ENCODE data around the gene PCLO. TPM values are rescaled to one million over a fixed set of nuclear protein-coding genes. Genes with fewer than 3 reads are reported as not detected.

PCLO gene, protein sequence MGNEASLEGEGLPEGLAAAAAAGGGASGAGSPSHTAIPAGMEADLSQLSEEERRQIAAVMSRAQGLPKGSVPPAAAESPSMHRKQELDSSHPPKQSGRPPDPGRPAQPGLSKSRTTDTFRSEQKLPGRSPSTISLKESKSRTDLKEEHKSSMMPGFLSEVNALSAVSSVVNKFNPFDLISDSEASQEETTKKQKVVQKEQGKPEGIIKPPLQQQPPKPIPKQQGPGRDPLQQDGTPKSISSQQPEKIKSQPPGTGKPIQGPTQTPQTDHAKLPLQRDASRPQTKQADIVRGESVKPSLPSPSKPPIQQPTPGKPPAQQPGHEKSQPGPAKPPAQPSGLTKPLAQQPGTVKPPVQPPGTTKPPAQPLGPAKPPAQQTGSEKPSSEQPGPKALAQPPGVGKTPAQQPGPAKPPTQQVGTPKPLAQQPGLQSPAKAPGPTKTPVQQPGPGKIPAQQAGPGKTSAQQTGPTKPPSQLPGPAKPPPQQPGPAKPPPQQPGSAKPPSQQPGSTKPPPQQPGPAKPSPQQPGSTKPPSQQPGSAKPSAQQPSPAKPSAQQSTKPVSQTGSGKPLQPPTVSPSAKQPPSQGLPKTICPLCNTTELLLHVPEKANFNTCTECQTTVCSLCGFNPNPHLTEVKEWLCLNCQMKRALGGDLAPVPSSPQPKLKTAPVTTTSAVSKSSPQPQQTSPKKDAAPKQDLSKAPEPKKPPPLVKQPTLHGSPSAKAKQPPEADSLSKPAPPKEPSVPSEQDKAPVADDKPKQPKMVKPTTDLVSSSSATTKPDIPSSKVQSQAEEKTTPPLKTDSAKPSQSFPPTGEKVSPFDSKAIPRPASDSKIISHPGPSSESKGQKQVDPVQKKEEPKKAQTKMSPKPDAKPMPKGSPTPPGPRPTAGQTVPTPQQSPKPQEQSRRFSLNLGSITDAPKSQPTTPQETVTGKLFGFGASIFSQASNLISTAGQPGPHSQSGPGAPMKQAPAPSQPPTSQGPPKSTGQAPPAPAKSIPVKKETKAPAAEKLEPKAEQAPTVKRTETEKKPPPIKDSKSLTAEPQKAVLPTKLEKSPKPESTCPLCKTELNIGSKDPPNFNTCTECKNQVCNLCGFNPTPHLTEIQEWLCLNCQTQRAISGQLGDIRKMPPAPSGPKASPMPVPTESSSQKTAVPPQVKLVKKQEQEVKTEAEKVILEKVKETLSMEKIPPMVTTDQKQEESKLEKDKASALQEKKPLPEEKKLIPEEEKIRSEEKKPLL (N-terminal part only)
- under 1 TPM in 1 of 3 donors, not detected in 2; 0.10 TPM for total RNA-seq

DNA sequence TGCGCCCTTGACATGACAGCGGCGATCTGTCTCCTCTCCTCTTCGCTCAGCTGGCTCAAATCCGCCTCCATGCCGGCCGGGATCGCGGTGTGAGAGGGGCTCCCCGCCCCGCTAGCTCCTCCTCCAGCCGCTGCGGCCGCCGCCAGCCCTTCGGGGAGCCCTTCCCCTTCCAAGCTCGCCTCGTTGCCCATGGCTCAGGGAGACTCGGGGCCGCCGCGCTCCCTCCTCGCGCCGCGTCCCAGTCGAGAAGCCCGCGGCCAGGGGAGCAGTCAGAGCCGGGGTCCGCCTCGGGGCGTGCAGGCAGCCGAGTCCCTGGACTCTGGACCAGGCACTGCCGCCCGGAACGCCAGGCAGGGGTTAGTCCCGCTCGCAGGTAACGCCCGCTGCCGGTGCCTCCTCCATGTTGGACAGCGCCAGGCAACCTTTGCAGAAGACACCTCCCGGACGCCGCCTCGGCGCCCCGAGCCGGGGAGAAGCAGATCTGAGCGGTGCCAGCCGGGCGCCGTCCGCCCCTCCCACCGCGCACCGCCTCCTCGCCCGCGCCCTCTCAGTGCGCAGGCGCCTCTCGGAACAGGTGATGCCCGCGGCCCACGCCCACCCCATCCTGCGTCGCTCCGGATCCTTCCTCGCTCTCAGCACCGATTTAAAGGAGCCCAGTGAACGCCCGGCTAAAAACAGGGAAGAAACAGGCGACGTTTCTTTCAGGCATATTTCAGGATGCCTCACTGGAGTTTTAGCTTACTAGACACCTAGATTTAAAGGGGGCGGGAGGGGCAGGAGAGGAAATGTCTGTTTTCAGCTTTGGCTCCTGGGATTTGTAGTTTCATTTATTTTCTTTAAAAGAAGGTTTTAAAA lies at the start of gene PCLO:
PCLO (minus strand) TSS at position 483 of the 855 bp plus-strand sequence; CDS start at position 191, 292 bp downstream.
- Mint-ChIP-seq H3K36me3 (ENCODE audit: insufficient read depth) (no peaks in the 10 kb centered on the region), H3K4me1 (ENCODE audit: low read depth) (no peaks in the 10 kb centered on the region), H3K9me3 (no peaks in the 10 kb centered on the region), H3K27me3 (ENCODE audit: low read depth) (peaks cover 11% of the 10 kb centered on the region), H3K4me3 (peak within 1 kb of the TSS; percentile 7)
- DNase-seq: peak; percentile 11
- peak; percentile 90 to 94 for ATAC-seq

DNA sequence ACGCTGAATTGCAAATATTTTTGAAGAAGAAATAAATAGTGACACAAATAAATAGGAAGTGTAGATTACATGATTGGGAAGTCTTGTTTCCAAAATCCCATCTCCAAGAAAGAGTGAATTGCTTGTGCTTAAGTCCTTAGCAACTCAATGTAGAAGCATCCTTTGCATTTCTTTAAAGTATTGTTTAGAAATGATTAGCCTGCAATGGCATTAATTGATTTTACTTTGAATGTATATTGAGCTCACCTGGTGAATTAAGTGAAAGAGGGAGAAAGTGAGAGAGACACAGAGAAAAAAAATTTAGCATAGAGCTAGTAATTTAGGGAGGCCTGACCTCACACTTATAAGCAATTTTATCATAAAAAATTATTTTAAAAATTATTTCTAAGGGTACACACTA lies 49.0 kb upstream of the PCLO start:
- Mint-ChIP-seq H3K36me3 (ENCODE audit: insufficient read depth) (no peaks in the 10 kb centered on the region), H3K9me3 (no peaks in the 10 kb centered on the region), H3K4me3 (no peak overlapping the region), H3K4me1 (ENCODE audit: low read depth) (no peaks in the 10 kb centered on the region), H3K27me3 (ENCODE audit: low read depth) (no peaks in the 10 kb centered on the region)
- ATAC-seq: no peak
- no peak for DNase-seq

DNA sequence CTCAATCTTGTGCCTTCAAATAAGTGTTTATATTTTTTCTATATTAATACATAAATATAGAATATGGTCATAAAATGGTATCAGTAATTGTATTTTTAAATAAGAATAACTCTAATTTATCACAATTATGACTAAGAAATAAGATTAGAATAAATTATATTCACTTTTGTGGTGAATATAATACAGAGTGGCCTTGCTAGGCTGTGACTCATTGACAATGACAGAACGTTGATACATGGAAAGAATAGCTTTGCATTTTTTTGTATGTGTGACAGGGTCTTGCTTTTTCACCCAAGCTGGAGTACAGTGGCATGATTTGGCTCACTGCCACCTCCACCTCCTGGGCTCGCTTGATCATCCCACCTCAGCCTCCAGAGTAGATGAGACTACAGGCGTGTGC lies 47.8 kb upstream of the PCLO start:
- no peak for DNase-seq
- Mint-ChIP-seq H3K27me3 (ENCODE audit: low read depth) (no peaks in the 10 kb centered on the region), H3K4me3 (no peak overlapping the region), H3K36me3 (ENCODE audit: insufficient read depth) (no peaks in the 10 kb centered on the region), H3K4me1 (ENCODE audit: low read depth) (no peaks in the 10 kb centered on the region), H3K9me3 (no peaks in the 10 kb centered on the region)
- ATAC-seq: no peak

DNA sequence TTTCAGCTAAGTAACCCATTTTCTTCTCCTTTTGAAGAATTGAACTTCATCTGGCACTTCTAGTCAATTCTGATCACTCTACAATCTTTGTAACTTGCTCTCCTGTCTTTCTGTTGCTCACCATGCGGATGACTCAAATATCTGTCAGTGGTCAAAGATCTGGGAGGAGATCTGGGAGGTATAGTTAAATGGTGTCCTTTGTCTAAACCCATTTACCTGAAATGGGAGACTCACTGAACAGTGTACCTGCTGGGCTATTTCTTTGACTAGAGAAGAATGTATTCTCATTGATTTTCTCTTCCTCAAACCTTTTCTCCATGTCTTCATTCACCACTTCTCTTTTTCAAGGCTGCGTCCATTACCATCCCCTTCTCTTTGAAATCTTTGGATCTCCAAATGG lies 42.0 kb upstream of the PCLO start:
- Mint-ChIP-seq H3K9me3 (peaks cover 4% of the 10 kb centered on the region), H3K36me3 (ENCODE audit: insufficient read depth) (no peaks in the 10 kb centered on the region), H3K4me1 (ENCODE audit: low read depth) (no peaks in the 10 kb centered on the region), H3K27me3 (ENCODE audit: low read depth) (no peaks in the 10 kb centered on the region), H3K4me3 (no peak overlapping the region)
- DNase-seq (no peak), ATAC-seq (no peak)

DNA sequence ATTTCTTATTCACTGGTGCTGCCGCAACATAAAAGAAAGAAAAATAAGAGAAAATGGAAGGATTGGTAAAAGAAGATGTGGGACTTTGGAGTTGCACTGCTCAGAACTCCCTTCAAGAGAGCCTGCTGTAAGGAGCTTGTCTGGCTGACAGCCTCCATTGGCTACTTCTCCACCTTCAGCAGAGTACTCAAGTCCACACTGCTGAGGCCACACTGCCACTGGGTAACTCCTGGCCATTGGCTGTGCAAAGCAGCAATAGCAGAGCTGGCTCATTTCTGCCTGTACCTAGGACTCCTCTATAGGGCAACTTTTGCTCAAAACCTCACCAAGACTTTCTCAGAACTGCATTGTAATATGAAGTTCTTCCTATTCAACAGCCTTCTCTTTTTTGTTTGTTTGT lies 38.7 kb upstream of the PCLO start:
- no peaks in the 10 kb centered on the region for H3K36me3 Mint-ChIP-seq (ENCODE audit: insufficient read depth)
- no peaks in the 10 kb centered on the region for H3K27me3 Mint-ChIP-seq (ENCODE audit: low read depth)
- peaks cover 4% of the 10 kb centered on the region for H3K9me3 Mint-ChIP-seq
- H3K4me1 Mint-ChIP-seq (ENCODE audit: low read depth): no peaks in the 10 kb centered on the region
- ATAC-seq: no peak
- no peak overlapping the region for H3K4me3 Mint-ChIP-seq
- DNase-seq: no peak

DNA sequence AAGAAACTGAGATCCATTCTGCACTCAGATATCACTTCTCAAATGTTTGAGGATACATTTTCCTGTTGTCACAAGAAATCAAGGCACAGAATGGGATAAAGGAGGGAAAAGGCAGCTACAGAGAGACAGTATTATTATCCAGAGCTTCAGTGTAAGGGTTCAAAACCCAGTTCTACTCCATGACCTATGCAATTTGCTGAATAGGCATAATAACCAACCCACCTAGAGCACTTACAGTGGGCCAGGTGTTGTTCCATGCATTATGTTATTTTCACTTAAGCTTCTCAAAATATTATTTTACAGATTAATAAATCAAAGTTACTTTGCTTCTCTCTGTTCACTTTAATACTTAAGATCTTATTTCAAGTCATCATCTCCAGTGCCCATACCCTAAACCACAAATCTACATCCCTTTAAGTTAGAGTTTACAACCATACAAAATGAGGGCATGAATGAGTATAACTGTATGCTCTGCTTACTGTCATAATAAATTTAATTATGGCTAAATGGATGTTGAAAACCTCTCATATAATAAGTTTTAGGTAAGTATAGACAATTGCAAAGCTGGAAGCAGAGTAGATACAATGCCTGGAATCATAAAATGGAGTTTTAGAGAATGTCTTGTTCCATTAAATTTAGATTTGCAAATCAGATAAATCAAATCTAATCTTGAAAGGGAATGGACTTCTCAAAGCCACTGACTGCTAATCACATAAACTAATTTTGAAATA lies 28.1 kb upstream of the PCLO start:
- no peak overlapping the region for H3K4me3 Mint-ChIP-seq
- H3K4me1 Mint-ChIP-seq (ENCODE audit: low read depth): no peaks in the 10 kb centered on the region
- no peaks in the 10 kb centered on the region for H3K9me3 Mint-ChIP-seq
- ATAC-seq (no peak), DNase-seq (no peak)
- H3K36me3 Mint-ChIP-seq (ENCODE audit: insufficient read depth): no peaks in the 10 kb centered on the region
- H3K27me3 Mint-ChIP-seq (ENCODE audit: low read depth): no peaks in the 10 kb centered on the region

DNA sequence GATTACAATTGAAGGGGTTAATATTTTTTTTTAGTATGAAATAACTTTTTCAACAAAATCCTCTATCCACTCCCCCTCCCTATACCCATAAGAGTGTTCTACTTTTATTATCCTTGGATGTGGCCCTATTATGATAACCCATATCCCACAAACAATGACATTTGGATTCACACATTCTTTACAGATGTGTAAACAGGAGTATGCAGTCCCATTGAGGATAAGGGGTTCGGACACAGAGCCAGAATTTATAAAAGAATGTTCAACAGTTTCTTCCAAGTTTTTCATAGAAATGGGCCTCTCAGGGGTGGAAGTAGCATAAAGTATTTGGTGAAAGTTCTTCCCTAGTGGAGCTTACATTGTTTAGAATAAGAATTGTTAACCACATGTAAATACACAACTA lies 16.1 kb upstream of the PCLO start:
- no peak for DNase-seq
- Mint-ChIP-seq H3K4me3 (no peak overlapping the region), H3K4me1 (ENCODE audit: low read depth) (no peaks in the 10 kb centered on the region), H3K36me3 (ENCODE audit: insufficient read depth) (no peaks in the 10 kb centered on the region), H3K9me3 (peaks cover 17% of the 10 kb centered on the region), H3K27me3 (ENCODE audit: low read depth) (no peaks in the 10 kb centered on the region)
- ATAC-seq: no peak

DNA sequence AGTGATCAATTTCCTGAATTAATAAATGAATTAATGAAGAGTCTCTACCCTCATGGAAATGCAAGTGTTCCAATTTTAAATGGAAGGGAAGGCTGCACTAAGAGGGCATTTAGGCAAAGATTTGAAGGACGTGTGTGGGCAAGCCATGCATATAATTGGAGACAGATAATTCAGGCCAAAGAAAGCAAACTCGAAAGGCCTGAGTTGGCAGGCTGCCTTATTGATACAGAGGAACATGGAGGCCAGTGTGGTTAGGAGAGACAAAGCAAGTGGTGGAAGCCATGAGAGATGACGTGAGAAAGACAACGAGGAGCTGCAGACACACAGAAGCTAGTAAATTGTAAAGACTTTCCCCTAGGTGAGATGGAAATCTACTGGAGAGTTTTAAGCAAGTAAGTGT lies 15.4 kb upstream of the PCLO start:
- DNase-seq (no peak), ATAC-seq (no peak)
- no peaks in the 10 kb centered on the region for H3K27me3 Mint-ChIP-seq (ENCODE audit: low read depth)
- H3K36me3 Mint-ChIP-seq (ENCODE audit: insufficient read depth): no peaks in the 10 kb centered on the region
- H3K4me3 Mint-ChIP-seq: no peak overlapping the region
- H3K9me3 Mint-ChIP-seq: peaks cover 14% of the 10 kb centered on the region
- H3K4me1 Mint-ChIP-seq (ENCODE audit: low read depth): no peaks in the 10 kb centered on the region

DNA sequence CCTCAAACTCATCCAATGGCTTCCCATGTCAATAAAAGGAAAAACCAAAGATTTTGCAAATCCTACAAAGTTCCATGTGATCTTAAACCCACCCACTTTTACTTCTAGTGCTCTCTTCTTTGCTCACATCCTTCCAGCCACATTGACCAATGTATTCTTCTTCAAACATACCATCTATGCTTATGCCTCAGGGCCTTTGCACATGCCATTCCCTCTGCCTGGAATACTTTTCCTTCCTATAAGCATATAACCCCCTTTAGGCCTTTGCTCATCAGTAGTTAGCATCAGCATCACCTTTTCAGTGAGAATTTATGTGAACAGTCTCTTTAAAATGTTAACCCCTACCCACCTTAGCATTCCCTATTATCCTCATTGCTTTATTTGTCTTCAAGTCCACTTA lies 11.0 kb upstream of the PCLO start:
- DNase-seq: no peak
- no peaks in the 10 kb centered on the region for H3K27me3 Mint-ChIP-seq (ENCODE audit: low read depth)
- peaks cover 15% of the 10 kb centered on the region for H3K9me3 Mint-ChIP-seq
- H3K36me3 Mint-ChIP-seq (ENCODE audit: insufficient read depth): no peaks in the 10 kb centered on the region
- no peaks in the 10 kb centered on the region for H3K4me1 Mint-ChIP-seq (ENCODE audit: low read depth)
- ATAC-seq: no peak
- H3K4me3 Mint-ChIP-seq: no peak overlapping the region

DNA sequence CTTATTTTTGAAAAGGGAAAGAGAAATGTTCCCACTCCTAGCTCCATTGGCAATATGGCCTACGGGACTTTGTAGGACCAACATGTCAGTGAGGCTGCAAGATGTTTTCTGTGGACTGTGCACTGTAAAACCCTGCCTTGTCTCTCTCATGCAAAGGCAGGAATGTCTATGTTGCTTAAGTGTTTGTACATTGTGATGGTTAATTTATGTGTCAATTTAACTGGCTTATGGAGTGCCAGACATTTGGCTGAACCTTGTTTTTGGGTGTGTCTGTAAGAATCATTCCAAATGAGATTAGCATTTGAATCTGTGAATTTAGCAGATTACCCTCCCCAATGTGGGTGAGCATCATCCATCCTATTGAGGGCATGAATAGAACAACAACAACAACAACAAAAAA lies 4.1 kb upstream of the PCLO start:
- no peak overlapping the region for H3K4me3 Mint-ChIP-seq
- peaks cover 8% of the 10 kb centered on the region for H3K27me3 Mint-ChIP-seq (ENCODE audit: low read depth)
- no peak for ATAC-seq

DNA sequence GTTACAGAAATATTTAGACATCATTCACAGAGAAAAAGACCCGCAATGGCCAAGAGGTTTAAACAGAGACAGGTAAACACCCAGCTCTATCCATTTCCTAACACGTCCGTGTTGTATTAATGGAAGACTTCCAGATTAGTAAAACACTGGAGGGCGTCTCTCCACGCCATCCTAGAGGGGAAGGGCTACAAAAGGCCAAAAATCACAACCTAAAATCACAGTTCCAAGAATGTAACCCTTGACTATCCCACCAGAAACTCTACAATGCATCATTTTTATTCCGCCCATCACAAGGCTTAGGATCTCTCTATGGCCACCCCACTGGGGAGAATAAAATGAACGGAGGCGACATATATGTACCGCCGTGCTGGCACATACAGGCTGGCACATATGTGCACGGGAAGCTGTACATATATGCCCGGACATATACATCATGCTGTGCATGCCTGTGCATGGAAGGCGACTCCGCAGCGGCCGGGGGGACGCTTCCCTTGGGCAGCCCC lies 734 bp downstream of the PCLO start:
- Mint-ChIP-seq H3K9me3 (no peaks in the 10 kb centered on the region), H3K27me3 (ENCODE audit: low read depth) (peaks cover 11% of the 10 kb centered on the region), H3K4me1 (ENCODE audit: low read depth) (no peaks in the 10 kb centered on the region), H3K36me3 (ENCODE audit: insufficient read depth) (no peaks in the 10 kb centered on the region), H3K4me3 (peak overlapping the region; percentile 7)
- ATAC-seq: peak in 1 of 2 donors; percentile 29
- no peak for DNase-seq

More for the DNA sequence above, 4.1 kb upstream of the PCLO start:
- no peak for DNase-seq
- Mint-ChIP-seq H3K4me1 (ENCODE audit: low read depth) (no peaks in the 10 kb centered on the region), H3K36me3 (ENCODE audit: insufficient read depth) (no peaks in the 10 kb centered on the region), H3K9me3 (no peaks in the 10 kb centered on the region)

DNA sequence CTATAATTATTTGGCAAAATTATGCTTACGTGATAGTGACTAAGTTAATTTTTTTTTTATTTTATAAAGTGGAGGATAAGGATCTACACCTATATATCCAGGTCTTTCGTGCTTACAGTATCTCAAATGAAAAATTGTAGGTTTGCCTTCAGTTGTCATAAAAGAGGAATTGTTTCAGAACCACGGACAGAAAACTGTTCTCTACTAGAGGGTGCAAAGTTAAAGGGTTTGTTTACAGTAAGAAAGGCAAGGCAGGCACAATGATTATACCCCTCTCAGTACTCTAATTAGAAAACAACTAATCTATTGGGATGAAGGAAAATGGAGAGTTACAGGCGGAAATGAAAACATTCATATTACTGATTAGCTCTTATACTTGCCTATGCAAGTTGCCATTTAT lies 1.5 kb downstream of the PCLO start:
- H3K4me1 Mint-ChIP-seq (ENCODE audit: low read depth): no peaks in the 10 kb centered on the region
- ATAC-seq (no peak), DNase-seq (no peak)
- H3K9me3 Mint-ChIP-seq: no peaks in the 10 kb centered on the region
- H3K36me3 Mint-ChIP-seq (ENCODE audit: insufficient read depth): no peaks in the 10 kb centered on the region
- H3K4me3 Mint-ChIP-seq: no peak overlapping the region
- H3K27me3 Mint-ChIP-seq (ENCODE audit: low read depth): peaks cover 11% of the 10 kb centered on the region

DNA sequence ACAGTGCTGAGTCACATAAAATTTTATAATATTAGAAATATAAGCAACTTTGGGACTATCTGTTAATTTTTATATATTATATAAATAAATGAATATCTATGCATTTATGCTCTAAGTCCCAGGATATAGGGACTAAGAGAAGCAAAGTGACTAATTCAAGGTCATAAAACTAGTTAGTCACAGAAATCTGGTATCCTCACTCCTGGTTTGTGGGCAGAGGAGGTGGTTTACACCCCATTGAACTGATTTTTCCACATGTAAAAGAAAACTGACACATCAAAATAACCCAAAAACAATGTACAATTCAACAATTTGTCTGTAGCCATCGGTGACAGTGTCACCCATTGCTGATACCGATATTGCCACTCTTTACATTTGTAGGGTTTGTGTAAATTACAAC lies 3.0 kb downstream of the PCLO start:
- H3K27me3 Mint-ChIP-seq (ENCODE audit: low read depth): peaks cover 11% of the 10 kb centered on the region
- no peak for ATAC-seq
- H3K9me3 Mint-ChIP-seq: no peaks in the 10 kb centered on the region
- no peaks in the 10 kb centered on the region for H3K36me3 Mint-ChIP-seq (ENCODE audit: insufficient read depth)
- no peak overlapping the region for H3K4me3 Mint-ChIP-seq
- DNase-seq: no peak
- H3K4me1 Mint-ChIP-seq (ENCODE audit: low read depth): no peaks in the 10 kb centered on the region
